ENCODE measurements around the gene KIAA1328. TPM values are rescaled to one million over a fixed set of nuclear protein-coding genes. Genes with fewer than 3 reads are reported as not detected.

The KIAA1328 gene
- polyA plus RNA-seq, 2 of the 4 experiments (the other 2 are of a cell fraction) = 1.7 to 3.9 TPM

- Histone ChIP-seq H3K9me3 (no peaks in the 10 kb centered on the region), H3K4me2 (no peak overlapping the region), H3K4me1 (no peaks in the 10 kb centered on the region), H3K27ac (no peak overlapping the region), H3K4me3 (no peak overlapping the region)
- ATAC-seq = no peak
- ChIA-PET CTCF (no interaction called here), POLR2A (no interaction called here)
- TF ChIP-seq EHMT2 (IDR thresholded peaks at IDR 0.05; ENCODE audit: low read depth) = no peak
- no peak for TF ChIP-seq RARB (CRISPR knock-in tag; IDR thresholded peaks at IDR 0.05)
- no peak for TF ChIP-seq POLR2A (IDR thresholded peaks at IDR 0.05; ENCODE audit: low read length)
- TF ChIP-seq ZC3H11A (IDR thresholded peaks at IDR 0.05) = no peak
- TF ChIP-seq, protein P1, sequence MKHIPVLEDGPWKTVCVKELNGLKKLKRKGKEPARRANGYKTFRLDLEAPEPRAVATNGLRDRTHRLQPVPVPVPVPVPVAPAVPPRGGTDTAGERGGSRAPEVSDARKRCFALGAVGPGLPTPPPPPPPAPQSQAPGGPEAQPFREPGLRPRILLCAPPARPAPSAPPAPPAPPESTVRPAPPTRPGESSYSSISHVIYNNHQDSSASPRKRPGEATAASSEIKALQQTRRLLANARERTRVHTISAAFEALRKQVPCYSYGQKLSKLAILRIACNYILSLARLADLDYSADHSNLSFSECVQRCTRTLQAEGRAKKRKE (CRISPR knock-in tag; IDR thresholded peaks at IDR 0.05; ENCODE audit: low read depth) = no peak
- no peak for TF ChIP-seq FOSL2 (IDR thresholded peaks at IDR 0.05)
- TF ChIP-seq FOSL2 (CRISPR knock-in tag; IDR thresholded peaks at IDR 0.05) = no peak
- TF ChIP-seq RFX5 (IDR thresholded peaks at IDR 0.05) = no peak
- no peak for TF ChIP-seq GATA3 (IDR thresholded peaks at IDR 0.05; ENCODE audit: borderline replicate concordance)
- TF ChIP-seq RNF2 (IDR thresholded peaks at IDR 0.05; ENCODE audit: borderline replicate concordance, low read depth) = no peak
- no peak for TF ChIP-seq ZNF302 (CRISPR knock-in tag; IDR thresholded peaks at IDR 0.05)
- TF ChIP-seq EP300 (IDR thresholded peaks at IDR 0.05) = no peak
- no peak for TF ChIP-seq ZFP36 (IDR thresholded peaks at IDR 0.05; ENCODE audit: borderline replicate concordance, partially characterized antibody)
- no peak for DNase-seq (ENCODE audit: low read depth in 1 of 2, low spot score in 1 of 2)
- no peak for FAIRE-seq
- WGBS (ENCODE audit: missing lambda C conversion rate) = 93% methylated on average over 2 of the region's 2 CpGs
Measured at GRCh38 chr18:36843784-36844183, 14.9 kb downstream of the KIAA1328 start.

DNA sequence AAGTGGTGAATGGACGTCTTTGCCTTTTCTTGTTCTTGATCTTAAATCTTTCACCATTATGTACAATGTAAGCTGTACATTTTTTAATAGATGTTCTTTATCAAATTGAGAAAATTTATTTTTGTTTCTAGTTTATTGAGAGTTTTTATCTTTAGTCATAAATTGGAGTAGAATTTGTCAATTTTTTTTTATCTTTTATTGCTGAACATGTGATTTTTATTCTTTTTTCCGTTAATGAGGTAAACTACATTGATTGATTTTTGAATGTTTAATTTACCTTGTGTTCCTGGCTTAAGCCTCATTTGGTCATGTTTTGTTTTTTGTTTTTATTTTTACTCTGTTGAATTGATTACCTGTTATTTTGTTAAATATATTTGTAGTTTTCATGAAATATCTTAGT is 19.7 kb downstream of the KIAA1328 start:
- ChIA-PET CTCF (no interaction called here), POLR2A (no interaction called here)
- no peaks in the 10 kb centered on the region for H3K9me3 ChIP-seq
- H3K4me2 ChIP-seq = no peak overlapping the region
- WGBS (ENCODE audit: missing lambda C conversion rate) = 89% methylated on average over 2 of the region's 2 CpGs
- no peak overlapping the region for H3K27ac ChIP-seq
- no peak overlapping the region for H3K4me3 ChIP-seq
- TF ChIP-seq CBX2 (IDR thresholded peaks at IDR 0.05; ENCODE audit: borderline replicate concordance, low read depth) (no peak), GATA3 (IDR thresholded peaks at IDR 0.05; ENCODE audit: borderline replicate concordance) (no peak), REST (IDR thresholded peaks at IDR 0.05) (no peak), KDM5A (IDR thresholded peaks at IDR 0.05) (no peak), HDAC2 (IDR thresholded peaks at IDR 0.05) (no peak), HES2 (IDR thresholded peaks at IDR 0.05) (no peak), BHLHE40 (IDR thresholded peaks at IDR 0.05; ENCODE audit: low read depth, low read length) (no peak), MYC (IDR thresholded peaks at IDR 0.05; ENCODE audit: borderline replicate concordance, low read length) (no peak), HOXA7 (CRISPR knock-in tag; IDR thresholded peaks at IDR 0.05) (no peak), RCOR1 (IDR thresholded peaks at IDR 0.05; ENCODE audit: low read depth, low read length) (no peak), HEYL (CRISPR knock-in tag; IDR thresholded peaks at IDR 0.05) (no peak), ZSCAN20 (CRISPR knock-in tag; IDR thresholded peaks at IDR 0.05) (no peak), EHF (CRISPR knock-in tag; IDR thresholded peaks at IDR 0.05) (no peak), ZFP36 (IDR thresholded peaks at IDR 0.05; ENCODE audit: borderline replicate concordance, partially characterized antibody) (no peak), NPAS2 (CRISPR knock-in tag; IDR thresholded peaks at IDR 0.05; ENCODE audit: borderline replicate concordance) (no peak), RNF2 (IDR thresholded peaks at IDR 0.05; ENCODE audit: borderline replicate concordance, low read depth) (no peak), E2F6 (IDR thresholded peaks at IDR 0.05; ENCODE audit: borderline replicate concordance, low read depth) (no peak), HOXB13 (CRISPR knock-in tag; IDR thresholded peaks at IDR 0.05; ENCODE audit: low read depth) (no peak)
- TF ChIP-seq, protein P2, sequence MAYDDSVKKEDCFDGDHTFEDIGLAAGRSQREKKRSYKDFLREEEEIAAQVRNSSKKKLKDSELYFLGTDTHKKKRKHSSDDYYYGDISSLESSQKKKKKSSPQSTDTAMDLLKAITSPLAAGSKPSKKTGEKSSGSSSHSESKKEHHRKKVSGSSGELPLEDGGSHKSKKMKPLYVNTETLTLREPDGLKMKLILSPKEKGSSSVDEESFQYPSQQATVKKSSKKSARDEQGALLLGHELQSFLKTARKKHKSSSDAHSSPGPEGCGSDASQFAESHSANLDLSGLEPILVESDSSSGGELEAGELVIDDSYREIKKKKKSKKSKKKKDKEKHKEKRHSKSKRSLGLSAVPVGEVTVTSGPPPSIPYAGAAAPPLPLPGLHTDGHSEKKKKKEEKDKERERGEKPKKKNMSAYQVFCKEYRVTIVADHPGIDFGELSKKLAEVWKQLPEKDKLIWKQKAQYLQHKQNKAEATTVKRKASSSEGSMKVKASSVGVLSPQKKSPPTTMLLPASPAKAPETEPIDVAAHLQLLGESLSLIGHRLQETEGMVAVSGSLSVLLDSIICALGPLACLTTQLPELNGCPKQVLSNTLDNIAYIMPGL (CRISPR knock-in tag; IDR thresholded peaks at IDR 0.05; ENCODE audit: borderline replicate concordance) = no peak
- no peak for ATAC-seq
- 0 out of 3 replicates have a peak, but pooled peaks cover 6% of the 10 kb centered on the region for H3K4me1 ChIP-seq
- FAIRE-seq = no peak
- no peak for DNase-seq (ENCODE audit: low read depth in 1 of 2, low spot score in 1 of 2)
